Tibial nerve (tissue), 3 donors: ENCODE results near the gene HDHD3.

ENCODE experiments used
- POLR2A ChIP-seq, 2 donors: fragments of 450-650 bp; IDR thresholded peaks; one replicate each; pipeline ENCODE4 v1.6.1; 2017; ENCODE audit warnings: antibody characterized with exemption in 2 of 2, mild to moderate bottlenecking in 2 of 2, moderate library complexity in 2 of 2
- TF ChIP-seq, protein P1 (sequence below), 5 experiments: fragments of 200-600 bp in 3 of 5; fragments of 450-650 bp in 2 of 5; sonication (generic) in 3 of 5; IDR thresholded peaks; one replicate each; pipeline ENCODE4 v1.5.1; 2016 to 2019; ENCODE audit warnings: antibody characterized with exemption in 5 of 5, mild to moderate bottlenecking in 3 of 5, moderate library complexity in 2 of 5

DNA sequence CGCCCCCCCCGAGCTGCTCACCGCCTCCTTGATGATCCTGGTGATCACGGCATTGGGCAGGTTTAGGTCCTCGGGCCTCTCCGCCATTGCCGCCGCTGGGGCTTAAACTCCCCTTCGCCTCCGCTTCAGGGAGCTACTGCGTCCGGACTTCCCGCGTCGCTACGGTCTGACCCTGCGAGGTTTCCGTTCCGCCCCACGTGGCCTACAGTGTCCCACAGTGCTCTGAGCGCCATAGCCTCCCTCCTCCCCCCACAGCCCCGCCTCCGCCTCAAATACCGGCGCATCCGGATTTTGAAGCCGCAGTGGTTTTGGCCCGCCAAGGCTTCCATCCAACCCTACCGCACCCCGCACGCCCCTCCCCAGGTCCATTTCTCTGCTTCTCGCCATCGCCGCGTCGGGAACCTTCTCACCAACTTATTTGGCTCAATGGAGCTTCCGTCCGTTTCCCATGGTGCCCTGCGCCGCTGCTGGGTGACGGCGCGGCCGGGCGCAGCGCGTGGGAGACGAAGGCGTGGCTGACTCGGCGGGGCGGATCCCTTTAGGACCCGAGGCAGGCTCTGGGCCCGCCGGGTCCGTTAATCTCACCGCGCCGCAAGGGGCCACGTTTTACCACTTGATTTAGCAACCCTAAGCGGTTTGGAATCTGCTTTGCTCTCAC lies 33.5 kb upstream of the HDHD3 start, which contains the start of the genes C9orf43 and POLE3:
- TF ChIP-seq, protein P1, sequence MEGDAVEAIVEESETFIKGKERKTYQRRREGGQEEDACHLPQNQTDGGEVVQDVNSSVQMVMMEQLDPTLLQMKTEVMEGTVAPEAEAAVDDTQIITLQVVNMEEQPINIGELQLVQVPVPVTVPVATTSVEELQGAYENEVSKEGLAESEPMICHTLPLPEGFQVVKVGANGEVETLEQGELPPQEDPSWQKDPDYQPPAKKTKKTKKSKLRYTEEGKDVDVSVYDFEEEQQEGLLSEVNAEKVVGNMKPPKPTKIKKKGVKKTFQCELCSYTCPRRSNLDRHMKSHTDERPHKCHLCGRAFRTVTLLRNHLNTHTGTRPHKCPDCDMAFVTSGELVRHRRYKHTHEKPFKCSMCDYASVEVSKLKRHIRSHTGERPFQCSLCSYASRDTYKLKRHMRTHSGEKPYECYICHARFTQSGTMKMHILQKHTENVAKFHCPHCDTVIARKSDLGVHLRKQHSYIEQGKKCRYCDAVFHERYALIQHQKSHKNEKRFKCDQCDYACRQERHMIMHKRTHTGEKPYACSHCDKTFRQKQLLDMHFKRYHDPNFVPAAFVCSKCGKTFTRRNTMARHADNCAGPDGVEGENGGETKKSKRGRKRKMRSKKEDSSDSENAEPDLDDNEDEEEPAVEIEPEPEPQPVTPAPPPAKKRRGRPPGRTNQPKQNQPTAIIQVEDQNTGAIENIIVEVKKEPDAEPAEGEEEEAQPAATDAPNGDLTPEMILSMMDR (IDR thresholded peaks at IDR 0.05) = peak in 2 of 5 experiments; percentile 39 to 74
- peak in 1 of 2 donors; percentile 68 for TF ChIP-seq POLR2A (IDR thresholded peaks at IDR 0.05)
